Gastrocnemius medialis (tissue), 4 donors: Measurements from ENCODE around the gene CARMIL1.
"Not testable (repeated sequence)": the region's sequence is repeated elsewhere in the genome, so short reads cannot be mapped to it uniquely, and the experiment has no call there.

Experiments used
- POLR2A ChIP-seq, 2 donors: fragments of 450-650 bp; IDR thresholded peaks; one replicate each; pipeline ENCODE4 v1.6.1; 2017; ENCODE audit warnings: antibody characterized with exemption in 2 of 2, mild to moderate bottlenecking in 2 of 2, moderate library complexity in 2 of 2
- TF ChIP-seq, protein P1 (sequence below), 5 experiments: fragments of 450-650 bp in 3 of 5; fragments of 200-600 bp in 2 of 5; sonication (generic) in 2 of 5; IDR thresholded peaks in 4 of 5; conservative IDR thresholded peaks in 1 of 5; 1 replicate in 4 of 5; 2 replicates in 1 of 5; pipeline ENCODE4 v1.5.1; 2016 to 2019; ENCODE audit warnings: antibody characterized with exemption in 5 of 5, mild to moderate bottlenecking in 3 of 5, moderate library complexity in 3 of 5

DNA sequence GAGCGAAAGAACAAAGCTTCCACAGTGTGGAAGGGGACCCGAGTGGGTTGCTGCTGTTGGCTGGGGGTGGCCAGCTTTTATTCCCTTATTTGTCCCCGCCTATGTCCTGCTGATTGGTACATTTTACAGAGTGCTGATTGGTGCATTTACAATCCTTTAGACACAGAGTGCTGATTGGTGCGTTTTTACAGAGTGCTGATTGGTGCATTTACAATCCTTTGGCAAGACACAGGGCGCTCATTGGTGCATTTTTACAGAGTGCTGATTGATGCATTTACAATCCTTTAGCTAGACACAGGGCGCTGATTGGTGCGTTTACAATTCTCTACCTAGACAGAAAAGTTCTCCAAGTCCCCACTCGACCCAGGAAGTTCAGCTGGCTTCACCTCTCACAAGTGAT lies 103.3 kb downstream of the CARMIL1 start:
- TF ChIP-seq, protein P1, sequence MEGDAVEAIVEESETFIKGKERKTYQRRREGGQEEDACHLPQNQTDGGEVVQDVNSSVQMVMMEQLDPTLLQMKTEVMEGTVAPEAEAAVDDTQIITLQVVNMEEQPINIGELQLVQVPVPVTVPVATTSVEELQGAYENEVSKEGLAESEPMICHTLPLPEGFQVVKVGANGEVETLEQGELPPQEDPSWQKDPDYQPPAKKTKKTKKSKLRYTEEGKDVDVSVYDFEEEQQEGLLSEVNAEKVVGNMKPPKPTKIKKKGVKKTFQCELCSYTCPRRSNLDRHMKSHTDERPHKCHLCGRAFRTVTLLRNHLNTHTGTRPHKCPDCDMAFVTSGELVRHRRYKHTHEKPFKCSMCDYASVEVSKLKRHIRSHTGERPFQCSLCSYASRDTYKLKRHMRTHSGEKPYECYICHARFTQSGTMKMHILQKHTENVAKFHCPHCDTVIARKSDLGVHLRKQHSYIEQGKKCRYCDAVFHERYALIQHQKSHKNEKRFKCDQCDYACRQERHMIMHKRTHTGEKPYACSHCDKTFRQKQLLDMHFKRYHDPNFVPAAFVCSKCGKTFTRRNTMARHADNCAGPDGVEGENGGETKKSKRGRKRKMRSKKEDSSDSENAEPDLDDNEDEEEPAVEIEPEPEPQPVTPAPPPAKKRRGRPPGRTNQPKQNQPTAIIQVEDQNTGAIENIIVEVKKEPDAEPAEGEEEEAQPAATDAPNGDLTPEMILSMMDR (IDR thresholded peaks at IDR 0.05 in 4 of 5, conservative IDR thresholded peaks at IDR 0.05 in 1 of 5): not testable (repeated sequence)
- not testable (repeated sequence) for TF ChIP-seq POLR2A (IDR thresholded peaks at IDR 0.05)
